Retinal pigment epithelial cell (primary cell): ENCODE data around the gene ZBTB16.

Source experiments
- DNase-seq: peaks from one replicate; pipeline ENCODE4 v3.0.0-alpha.2; 2010; ENCODE audit warnings: low read depth
- H3K4me3 ChIP-seq: 2 replicates; pipeline ENCODE4 v1.5.1; 2011; ENCODE audit warnings: mild to moderate bottlenecking, low read length, control low read depth, moderate library complexity
- TF ChIP-seq, protein P1 (sequence below): conservative IDR thresholded peaks from 2 replicates; pipeline ENCODE4 v1.5.1; 2011; ENCODE audit warnings: low read depth, low read length, control low read depth, inconsistent platforms

ZBTB16 gene

DNA sequence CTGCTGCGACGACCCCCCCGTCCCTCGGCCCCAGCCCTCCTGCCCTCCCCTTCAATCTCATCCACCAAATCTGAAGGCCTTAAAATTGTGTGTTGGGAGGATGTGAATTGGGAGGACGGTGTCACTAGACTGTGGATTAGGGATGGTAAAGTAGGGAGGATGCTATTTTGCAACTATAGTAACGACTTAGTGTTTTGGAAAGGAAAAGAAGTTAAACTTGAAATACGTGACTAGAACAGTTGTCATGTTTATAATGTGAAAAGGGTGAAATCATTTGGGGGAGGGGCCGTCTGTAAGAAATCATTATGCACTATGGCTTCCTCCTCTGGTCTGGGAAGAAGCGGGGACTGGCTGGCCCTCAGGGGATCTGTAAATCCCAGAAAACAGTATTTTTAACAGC lies 193.3 kb downstream of the ZBTB16 start:
- DNase-seq = no peak
- H3K4me3 ChIP-seq = no peak overlapping the region
- TF ChIP-seq, protein P1, sequence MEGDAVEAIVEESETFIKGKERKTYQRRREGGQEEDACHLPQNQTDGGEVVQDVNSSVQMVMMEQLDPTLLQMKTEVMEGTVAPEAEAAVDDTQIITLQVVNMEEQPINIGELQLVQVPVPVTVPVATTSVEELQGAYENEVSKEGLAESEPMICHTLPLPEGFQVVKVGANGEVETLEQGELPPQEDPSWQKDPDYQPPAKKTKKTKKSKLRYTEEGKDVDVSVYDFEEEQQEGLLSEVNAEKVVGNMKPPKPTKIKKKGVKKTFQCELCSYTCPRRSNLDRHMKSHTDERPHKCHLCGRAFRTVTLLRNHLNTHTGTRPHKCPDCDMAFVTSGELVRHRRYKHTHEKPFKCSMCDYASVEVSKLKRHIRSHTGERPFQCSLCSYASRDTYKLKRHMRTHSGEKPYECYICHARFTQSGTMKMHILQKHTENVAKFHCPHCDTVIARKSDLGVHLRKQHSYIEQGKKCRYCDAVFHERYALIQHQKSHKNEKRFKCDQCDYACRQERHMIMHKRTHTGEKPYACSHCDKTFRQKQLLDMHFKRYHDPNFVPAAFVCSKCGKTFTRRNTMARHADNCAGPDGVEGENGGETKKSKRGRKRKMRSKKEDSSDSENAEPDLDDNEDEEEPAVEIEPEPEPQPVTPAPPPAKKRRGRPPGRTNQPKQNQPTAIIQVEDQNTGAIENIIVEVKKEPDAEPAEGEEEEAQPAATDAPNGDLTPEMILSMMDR = no peak

DNA sequence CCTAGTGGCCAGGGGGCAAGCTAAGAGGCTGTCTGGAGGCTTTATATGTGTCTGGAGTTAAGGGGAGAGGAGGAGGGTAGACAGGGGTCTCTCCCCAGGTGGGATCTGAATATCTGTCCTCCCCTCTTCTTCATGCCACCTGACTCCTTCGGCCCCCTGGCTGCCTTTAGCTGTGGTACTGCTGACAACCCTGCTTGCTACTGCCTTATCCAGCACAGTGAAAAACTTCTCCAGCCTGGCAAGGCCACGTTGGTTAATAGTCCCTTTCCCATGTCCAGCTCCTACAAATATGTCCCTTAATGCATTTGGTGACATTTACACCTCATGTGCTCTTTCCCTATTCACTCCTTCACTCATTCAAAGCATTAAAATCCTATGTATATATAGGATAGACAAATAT lies 194.3 kb downstream of the ZBTB16 start:
- TF ChIP-seq, protein P1 = no peak
- DNase-seq = no peak
- no peak overlapping the region for H3K4me3 ChIP-seq

DNA sequence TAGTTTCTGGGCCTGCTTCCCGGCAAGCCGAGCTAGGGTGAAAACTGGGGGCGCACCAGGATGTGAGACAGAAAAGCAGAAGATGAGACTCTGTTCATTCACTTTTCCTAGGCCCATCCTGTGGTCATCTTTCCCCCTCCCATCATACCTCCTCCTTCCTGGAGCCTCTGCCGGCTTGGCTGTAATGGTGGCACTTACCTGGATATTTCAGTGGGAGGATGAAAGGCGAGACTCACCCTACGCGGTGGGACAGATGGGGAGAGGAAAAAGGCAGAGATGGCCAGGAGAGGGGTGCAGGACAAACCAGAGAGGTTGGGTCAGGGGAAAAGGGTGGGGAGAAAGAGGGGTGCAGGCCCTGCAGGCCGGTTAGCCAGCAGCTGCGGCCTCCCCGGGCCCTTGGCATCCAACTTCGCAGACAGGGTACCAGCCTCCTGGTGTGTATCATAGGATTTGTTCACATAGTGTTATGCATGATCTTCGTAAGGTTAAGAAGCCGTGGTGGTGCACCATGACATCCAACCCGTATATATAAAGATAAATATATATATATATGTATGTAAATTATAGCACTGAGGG lies 195.1 kb downstream of the ZBTB16 start:
- TF ChIP-seq, protein P1 = no peak
- no peak for DNase-seq
- H3K4me3 ChIP-seq = no peak overlapping the region

DNA sequence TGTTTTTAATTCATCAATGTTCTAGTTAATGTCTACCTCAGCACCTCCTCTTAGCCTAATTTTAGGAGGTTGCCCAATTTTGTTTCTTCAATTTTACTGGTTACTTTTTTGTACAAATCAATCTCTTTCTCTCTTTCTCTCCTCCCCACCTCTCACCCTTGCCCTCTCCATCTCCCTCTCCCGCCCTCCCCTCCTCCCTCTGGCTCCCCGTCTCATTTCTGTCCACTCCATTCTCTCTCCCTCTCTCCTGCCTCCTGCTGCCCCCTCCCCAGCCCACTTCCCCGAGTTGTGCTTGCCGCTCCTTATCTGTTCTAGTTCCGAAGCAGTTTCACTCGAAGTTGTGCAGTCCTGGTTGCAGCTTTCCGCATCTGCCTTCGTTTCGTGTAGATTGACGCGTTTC lies 195.8 kb downstream of the ZBTB16 start:
- no peak overlapping the region for H3K4me3 ChIP-seq
- no peak for DNase-seq
- TF ChIP-seq, protein P1 = no peak

DNA sequence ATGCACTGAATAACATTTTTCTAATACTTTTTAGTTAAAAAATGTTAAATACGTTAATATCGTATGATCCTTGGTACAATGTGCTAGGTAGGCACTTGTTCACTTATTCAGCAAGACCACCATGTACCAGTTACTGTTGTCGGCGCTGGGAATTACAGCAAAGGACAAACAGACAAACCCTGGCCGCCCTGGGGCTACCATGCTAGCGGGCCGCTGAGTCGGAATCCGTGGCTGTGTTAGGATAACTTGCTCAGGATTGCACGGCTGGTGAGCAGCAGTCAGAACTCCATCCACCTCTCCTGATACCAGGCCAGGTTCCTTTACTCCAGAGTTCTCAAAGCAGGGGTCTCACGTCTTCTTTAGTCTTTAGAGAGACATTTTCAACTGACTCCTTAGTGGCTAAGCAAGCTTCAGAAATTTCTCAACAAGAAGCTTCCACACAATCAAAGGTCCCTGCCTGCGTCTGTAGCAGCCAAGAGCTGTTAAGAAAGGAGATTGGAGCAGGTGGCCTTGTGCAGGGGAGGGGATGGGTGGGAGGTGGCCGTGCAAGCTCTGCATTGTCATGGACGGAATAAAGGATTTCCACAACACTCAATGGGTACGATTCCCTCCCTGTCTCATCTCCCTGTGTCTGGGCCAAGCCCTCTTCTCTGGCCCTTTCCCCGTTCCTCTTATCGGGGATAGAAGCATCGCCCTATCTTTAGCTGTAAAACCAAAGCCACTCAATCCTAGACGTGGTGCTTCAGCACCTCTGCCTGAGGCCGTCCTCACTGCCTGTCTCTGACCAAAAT lies 196.9 kb downstream of the ZBTB16 start:
- H3K4me3 ChIP-seq = no peak overlapping the region
- no peak for DNase-seq
- TF ChIP-seq, protein P1 = no peak

DNA sequence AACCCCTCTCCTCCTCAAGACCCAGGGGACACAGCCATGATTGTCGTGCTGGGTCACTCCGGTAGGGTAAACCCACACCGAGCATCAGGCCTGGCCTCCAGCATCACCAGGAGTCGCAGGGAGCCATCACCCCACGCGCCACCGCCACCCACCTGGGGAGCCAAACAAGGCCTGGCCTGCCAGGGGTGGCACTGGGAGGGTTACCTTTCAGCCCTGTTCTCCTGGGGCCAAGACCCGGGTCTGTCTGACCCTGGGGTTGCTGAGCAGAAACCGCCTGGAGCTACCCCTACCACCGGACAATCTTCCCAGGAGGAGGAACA lies 197.4 kb downstream of the ZBTB16 start:
- TF ChIP-seq, protein P1 = no peak
- no peak for DNase-seq
- H3K4me3 ChIP-seq = no peak overlapping the region
